HEK293 (cell line): Measurements from ENCODE around the gene KIF5B.

ENCODE experiments used
- CTCF ChIA-PET: fragments of 350-600 bp; formaldehyde crosslinking; extraction: SDS; loops from one replicate; lab custom pipeline; 2021; ENCODE audit warnings: antibody characterized with exemption; lab: Yijun Ruan, JAX
- POLR2A ChIA-PET: fragments of 300-600 bp; formaldehyde crosslinking; extraction: SDS; loops from one replicate; lab custom pipeline; 2020; ENCODE audit warnings: antibody characterized with exemption, inconsistent platforms; lab: Yijun Ruan, JAX
- H3K27ac ChIP-seq: fragments of 200-500 bp; sonication (Bioruptor generic); 2 replicates; pipeline ENCODE4 v1.5.1; 2014; ENCODE audit warnings: low read depth, low read length, control low read depth, inconsistent platforms; ENCODE audit errors: extremely low read depth
- H3K36me3 ChIP-seq, 2 experiments: fragments of 200-500 bp in 1 of 2; sonication (Bioruptor generic) in 1 of 2; 1 replicate in 1 of 2; 2 replicates in 1 of 2; pipeline ENCODE4 v1.5.1; 2014 to 2017; ENCODE audit warnings: inconsistent platforms in 2 of 2, low read length in 2 of 2; ENCODE audit not compliant: control insufficient read depth in 2 of 2, insufficient read depth in 1 of 2
- H3K4me1 ChIP-seq: fragments of 200-500 bp; sonication (Bioruptor generic); 2 replicates; pipeline ENCODE4 v1.5.1; 2014; ENCODE audit warnings: mild to moderate bottlenecking, low read length, inconsistent platforms; ENCODE audit not compliant: control insufficient read depth, insufficient read depth
- H3K4me3 ChIP-seq: 2 replicates; pipeline ENCODE4 v1.5.1; 2011; ENCODE audit warnings: low read depth, mild to moderate bottlenecking, control low read depth, low read length, moderate library complexity
- H3K9me3 ChIP-seq: fragments of 200-500 bp; sonication (Bioruptor generic); 2 replicates; pipeline ENCODE4 v1.5.1; 2014; ENCODE audit warnings: low read depth, low read length, inconsistent platforms; ENCODE audit not compliant: control insufficient read depth, insufficient read depth
- GFI1B ChIP-seq: fragments of 450-650 bp; formaldehyde crosslinking; IDR thresholded peaks from 2 replicates; pipeline ENCODE4 v1.5.1; 2016; ENCODE audit warnings: missing biosample characterization, missing genetic modification characterization
- KLF7 ChIP-seq: fragments of 450-650 bp; formaldehyde crosslinking; IDR thresholded peaks from 2 replicates; pipeline ENCODE4 v1.5.1; 2016; ENCODE audit warnings: missing biosample characterization, missing genetic modification characterization, borderline replicate concordance
- PBX3 ChIP-seq: sonication (generic); formaldehyde crosslinking; IDR thresholded peaks from 2 replicates; pipeline ENCODE4 v1.8.1; 2022; ENCODE audit warnings: mild to moderate bottlenecking, moderate library complexity, missing genetic modification reagents
- TCF7L2 ChIP-seq: IDR thresholded peaks from 2 replicates; pipeline ENCODE4 v1.6.1; 2011; ENCODE audit warnings: low read depth, mild to moderate bottlenecking, inconsistent platforms, low read length, moderate library complexity, borderline replicate concordance
- YY1 ChIP-seq: fragments of 450-650 bp; formaldehyde crosslinking; IDR thresholded peaks from 2 replicates; pipeline ENCODE4 v1.5.1; 2018; ENCODE audit warnings: missing biosample characterization, missing genetic modification characterization
- ZBTB20 ChIP-seq: fragments of 450-650 bp; formaldehyde crosslinking; IDR thresholded peaks from 2 replicates; pipeline ENCODE4 v1.5.1; 2016; ENCODE audit warnings: missing biosample characterization, missing genetic modification characterization
- ZBTB7A ChIP-seq: fragments of 450-650 bp; formaldehyde crosslinking; IDR thresholded peaks from 2 replicates; pipeline ENCODE4 v1.5.1; 2016; ENCODE audit warnings: low read depth, missing biosample characterization, missing genetic modification characterization
- ZFHX2 ChIP-seq: fragments of 450-650 bp; formaldehyde crosslinking; conservative IDR thresholded peaks from 2 replicates; pipeline ENCODE4 v1.5.1; 2016; ENCODE audit warnings: missing biosample characterization, missing genetic modification characterization
- ZNF112 ChIP-seq: fragments of 450-650 bp; formaldehyde crosslinking; IDR thresholded peaks from 2 replicates; pipeline ENCODE4 v1.5.0; 2017; ENCODE audit warnings: missing biosample characterization, missing genetic modification characterization
- ZNF138 ChIP-seq: fragments of 450-650 bp; formaldehyde crosslinking; IDR thresholded peaks from 2 replicates; pipeline ENCODE4 v1.5.1; 2016; ENCODE audit warnings: missing biosample characterization, missing genetic modification characterization, borderline replicate concordance
- ZNF140 ChIP-seq: fragments of 450-650 bp; formaldehyde crosslinking; IDR thresholded peaks from 2 replicates; pipeline ENCODE4 v1.5.1; 2016; ENCODE audit warnings: missing biosample characterization, missing genetic modification characterization
- ZNF155 ChIP-seq: fragments of 450-650 bp; formaldehyde crosslinking; IDR thresholded peaks from 2 replicates; pipeline ENCODE4 v1.5.1; 2016; ENCODE audit warnings: missing biosample characterization, missing genetic modification characterization
- ZNF202 ChIP-seq: fragments of 450-650 bp; formaldehyde crosslinking; IDR thresholded peaks from 2 replicates; pipeline ENCODE4 v1.5.1; 2016; ENCODE audit warnings: missing biosample characterization, missing genetic modification characterization, borderline replicate concordance
- ZNF223 ChIP-seq: fragments of 450-650 bp; formaldehyde crosslinking; IDR thresholded peaks from 2 replicates; pipeline ENCODE4 v1.5.1; 2016; ENCODE audit warnings: missing biosample characterization, missing genetic modification characterization
- ZNF26 ChIP-seq: fragments of 450-650 bp; formaldehyde crosslinking; IDR thresholded peaks from 2 replicates; pipeline ENCODE4 v1.5.1; 2016; ENCODE audit warnings: missing biosample characterization, missing genetic modification characterization
- ZNF266 ChIP-seq: fragments of 450-650 bp; formaldehyde crosslinking; IDR thresholded peaks from 2 replicates; pipeline ENCODE4 v1.5.1; 2016; ENCODE audit warnings: missing biosample characterization, missing genetic modification characterization, low read depth
- ZNF311 ChIP-seq: fragments of 450-650 bp; formaldehyde crosslinking; IDR thresholded peaks from 2 replicates; pipeline ENCODE4 v1.5.1; 2017; ENCODE audit warnings: missing biosample characterization, missing genetic modification characterization, borderline replicate concordance
- ZNF350 ChIP-seq: fragments of 450-650 bp; formaldehyde crosslinking; IDR thresholded peaks from 2 replicates; pipeline ENCODE4 v1.5.0; 2017; ENCODE audit warnings: missing biosample characterization, mild to moderate bottlenecking, missing genetic modification characterization
- ZNF433 ChIP-seq: fragments of 450-650 bp; formaldehyde crosslinking; IDR thresholded peaks from 2 replicates; pipeline ENCODE4 v1.5.1; 2016; ENCODE audit warnings: missing biosample characterization, missing genetic modification characterization, low read depth
- ZNF521 ChIP-seq: fragments of 450-650 bp; formaldehyde crosslinking; IDR thresholded peaks from 2 replicates; pipeline ENCODE4 v1.5.1; 2017; ENCODE audit warnings: missing biosample characterization, mild to moderate bottlenecking, missing genetic modification characterization
- ZNF530 ChIP-seq: fragments of 450-650 bp; formaldehyde crosslinking; IDR thresholded peaks from 2 replicates; pipeline ENCODE4 v1.5.1; 2016; ENCODE audit warnings: low read depth, missing biosample characterization, missing genetic modification characterization
- ZNF639 ChIP-seq: fragments of 450-650 bp; formaldehyde crosslinking; IDR thresholded peaks from 2 replicates; pipeline ENCODE4 v1.5.1; 2016; ENCODE audit warnings: missing biosample characterization, missing genetic modification characterization
- ZNF658 ChIP-seq: fragments of 450-650 bp; formaldehyde crosslinking; IDR thresholded peaks from 2 replicates; pipeline ENCODE4; 2016; ENCODE audit warnings: missing biosample characterization, missing genetic modification characterization
- ZNF677 ChIP-seq: fragments of 450-650 bp; IDR thresholded peaks from 2 replicates; pipeline ENCODE4 v1.5.0; 2018; ENCODE audit warnings: missing biosample characterization, mild to moderate bottlenecking, missing genetic modification characterization, moderate library complexity

Gene KIF5B

GRCh38 chr10:31977440-31978155 lies 78.6 kb downstream of the KIF5B start (continued):
- no peak for TF ChIP-seq YY1 (tag by site-specific recombination)
- TF ChIP-seq ZNF639 (tag by site-specific recombination), result no peak
- TF ChIP-seq ZNF138 (tag by site-specific recombination), result no peak
- TF ChIP-seq ZFHX2 (tag by site-specific recombination), result no peak
- TF ChIP-seq ZNF202 (tag by site-specific recombination), result no peak
- no peak for TF ChIP-seq ZNF140 (tag by site-specific recombination)
- no peak for TF ChIP-seq ZNF311
- no peak for TF ChIP-seq ZNF658 (tag by site-specific recombination)

GRCh38 chr10:31975157-31975765 lies 81.0 kb downstream of the KIF5B start:
- Histone ChIP-seq H3K4me1 (no peaks in the 10 kb centered on the region), H3K27ac (no peak overlapping the region), H3K36me3 (no peaks in the 10 kb centered on the region), H3K4me3 (no peak overlapping the region), H3K9me3 (no peaks in the 10 kb centered on the region)
- CTCF ChIA-PET, result no interaction called here
- POLR2A ChIA-PET, result interaction anchor here (0.6 kb wide), 1 partner anchor 1315 kb away, joined by 4 read pairs; no protein-coding TSS in a partner anchor
- TF ChIP-seq ZBTB20 (tag by site-specific recombination) (no peak), KLF7 (tag by site-specific recombination) (no peak), ZNF138 (tag by site-specific recombination) (no peak), ZNF350 (tag by site-specific recombination) (no peak), ZNF26 (peak; percentile 60)

- Histone ChIP-seq H3K4me3 (no peak overlapping the region), H3K4me1 (no peaks in the 10 kb centered on the region), H3K36me3 (no peaks in the 10 kb centered on the region)
- TF ChIP-seq ZNF155 (tag by site-specific recombination), result no peak
- TF ChIP-seq ZNF639 (tag by site-specific recombination), result no peak
- no peak for TF ChIP-seq ZNF521 (tag by site-specific recombination)
- no peak for TF ChIP-seq ZNF266
- TF ChIP-seq ZNF433 (tag by site-specific recombination), result no peak
- no peak for TF ChIP-seq ZNF112 (tag by site-specific recombination)
- no peak for TF ChIP-seq GFI1B (tag by site-specific recombination)
- TF ChIP-seq PBX3 (CRISPR knock-in tag), result no peak
- TF ChIP-seq ZNF677 (tag by site-specific recombination), result no peak
- no peak for TF ChIP-seq TCF7L2
- no peak for TF ChIP-seq ZNF223
- TF ChIP-seq ZNF530 (tag by site-specific recombination), result no peak
- no peak for TF ChIP-seq ZBTB7A (tag by site-specific recombination)
- TF ChIP-seq, all 188 proteins: peak for 0
- ChIA-PET CTCF (no interaction called here), POLR2A (no interaction called here)
- no peak overlapping the region for H3K27ac ChIP-seq
- no peaks in the 10 kb centered on the region for H3K9me3 ChIP-seq
Measured at GRCh38 chr10:31974434-31975124, 81.6 kb downstream of the KIF5B start.
